DND-41 (cell line): Measurements from ENCODE around the gene HBP1.

Source experiments
- CTCF ChIP-seq: IDR thresholded peaks from 2 replicates; pipeline ENCODE4 v1.5.1; 2012; ENCODE audit warnings: borderline replicate concordance, low read length, moderate library complexity, mild to moderate bottlenecking; ENCODE audit not compliant: poor library complexity, severe bottlenecking; ENCODE audit errors: extremely low read depth
- EZH2 ChIP-seq: IDR thresholded peaks from 3 replicates; pipeline ENCODE4 v1.6.1; 2012; ENCODE audit warnings: borderline replicate concordance, low read depth, mild to moderate bottlenecking, moderate library complexity, low read length, inconsistent platforms; ENCODE audit not compliant: severe bottlenecking

DNA sequence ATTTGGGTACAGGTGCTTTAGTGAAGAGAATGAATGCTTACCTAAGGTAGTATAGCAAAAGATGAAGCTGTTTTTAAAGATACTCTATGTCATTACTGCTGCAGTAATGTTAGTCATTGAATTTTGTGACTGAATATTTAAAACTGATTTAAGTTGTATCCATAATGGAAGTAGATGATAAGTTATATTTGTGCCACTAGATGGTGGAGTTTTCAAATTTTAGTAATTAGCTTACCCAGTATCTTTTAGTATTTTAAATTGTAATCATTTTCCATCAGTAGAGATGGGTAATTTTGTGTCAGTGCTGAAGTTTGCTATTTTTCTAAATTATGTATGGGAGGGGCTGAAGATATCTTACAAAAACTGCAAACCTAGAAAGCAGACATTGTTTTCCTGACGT is 25.2 kb downstream of the HBP1 start:
- TF ChIP-seq EZH2 (no peak), CTCF (no peak)
